ENCODE data around the gene FBXL15. TPM values are rescaled to one million over a fixed set of nuclear protein-coding genes. Genes with fewer than 3 reads are reported as not detected.

Gene FBXL15
- total and polyA plus RNA-seq, 2 experiments from 2014 or later = 18.5 to 36.1 TPM

DNA sequence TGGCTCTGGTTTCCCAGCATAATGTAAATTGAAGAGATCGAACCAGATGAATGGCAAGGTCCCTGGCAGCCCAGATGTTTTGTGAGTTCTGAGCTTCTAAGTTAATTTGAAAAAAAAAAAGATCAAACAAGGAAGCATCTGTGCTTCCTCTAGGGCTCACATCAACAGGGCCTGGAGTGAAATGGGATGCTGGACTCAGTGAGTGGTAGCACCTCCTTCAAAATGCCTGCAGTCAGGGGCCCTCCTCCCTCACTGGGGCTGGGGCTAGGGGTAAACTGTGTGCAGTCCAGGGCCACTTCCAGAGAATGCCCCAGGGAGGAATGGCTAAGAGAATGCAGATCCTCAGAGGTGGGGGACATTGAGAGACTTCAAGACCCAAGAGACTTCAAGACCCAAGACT is 17.7 kb downstream of the FBXL15 start (continued):
- TF ChIP-seq, protein P1, sequence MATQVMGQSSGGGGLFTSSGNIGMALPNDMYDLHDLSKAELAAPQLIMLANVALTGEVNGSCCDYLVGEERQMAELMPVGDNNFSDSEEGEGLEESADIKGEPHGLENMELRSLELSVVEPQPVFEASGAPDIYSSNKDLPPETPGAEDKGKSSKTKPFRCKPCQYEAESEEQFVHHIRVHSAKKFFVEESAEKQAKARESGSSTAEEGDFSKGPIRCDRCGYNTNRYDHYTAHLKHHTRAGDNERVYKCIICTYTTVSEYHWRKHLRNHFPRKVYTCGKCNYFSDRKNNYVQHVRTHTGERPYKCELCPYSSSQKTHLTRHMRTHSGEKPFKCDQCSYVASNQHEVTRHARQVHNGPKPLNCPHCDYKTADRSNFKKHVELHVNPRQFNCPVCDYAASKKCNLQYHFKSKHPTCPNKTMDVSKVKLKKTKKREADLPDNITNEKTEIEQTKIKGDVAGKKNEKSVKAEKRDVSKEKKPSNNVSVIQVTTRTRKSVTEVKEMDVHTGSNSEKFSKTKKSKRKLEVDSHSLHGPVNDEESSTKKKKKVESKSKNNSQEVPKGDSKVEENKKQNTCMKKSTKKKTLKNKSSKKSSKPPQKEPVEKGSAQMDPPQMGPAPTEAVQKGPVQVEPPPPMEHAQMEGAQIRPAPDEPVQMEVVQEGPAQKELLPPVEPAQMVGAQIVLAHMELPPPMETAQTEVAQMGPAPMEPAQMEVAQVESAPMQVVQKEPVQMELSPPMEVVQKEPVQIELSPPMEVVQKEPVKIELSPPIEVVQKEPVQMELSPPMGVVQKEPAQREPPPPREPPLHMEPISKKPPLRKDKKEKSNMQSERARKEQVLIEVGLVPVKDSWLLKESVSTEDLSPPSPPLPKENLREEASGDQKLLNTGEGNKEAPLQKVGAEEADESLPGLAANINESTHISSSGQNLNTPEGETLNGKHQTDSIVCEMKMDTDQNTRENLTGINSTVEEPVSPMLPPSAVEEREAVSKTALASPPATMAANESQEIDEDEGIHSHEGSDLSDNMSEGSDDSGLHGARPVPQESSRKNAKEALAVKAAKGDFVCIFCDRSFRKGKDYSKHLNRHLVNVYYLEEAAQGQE (IDR thresholded peaks at IDR 0.05; ENCODE audit: unreplicated experiment) = no peak
- TF ChIP-seq POLR2AphosphoS5 (IDR thresholded peaks at IDR 0.05; ENCODE audit: low read depth) (no peak), CREB1 (CRISPR knock-in tag; IDR thresholded peaks at IDR 0.05; ENCODE audit: low read depth) (no peak), EZH2 (IDR thresholded peaks at IDR 0.05; ENCODE audit: low read depth, unreplicated experiment) (no peak), ZNF331 (CRISPR knock-in tag; IDR thresholded peaks at IDR 0.05; ENCODE audit: low read depth) (no peak), ZNF114 (CRISPR knock-in tag; IDR thresholded peaks at IDR 0.05) (no peak)
- TF ChIP-seq, protein P2, sequence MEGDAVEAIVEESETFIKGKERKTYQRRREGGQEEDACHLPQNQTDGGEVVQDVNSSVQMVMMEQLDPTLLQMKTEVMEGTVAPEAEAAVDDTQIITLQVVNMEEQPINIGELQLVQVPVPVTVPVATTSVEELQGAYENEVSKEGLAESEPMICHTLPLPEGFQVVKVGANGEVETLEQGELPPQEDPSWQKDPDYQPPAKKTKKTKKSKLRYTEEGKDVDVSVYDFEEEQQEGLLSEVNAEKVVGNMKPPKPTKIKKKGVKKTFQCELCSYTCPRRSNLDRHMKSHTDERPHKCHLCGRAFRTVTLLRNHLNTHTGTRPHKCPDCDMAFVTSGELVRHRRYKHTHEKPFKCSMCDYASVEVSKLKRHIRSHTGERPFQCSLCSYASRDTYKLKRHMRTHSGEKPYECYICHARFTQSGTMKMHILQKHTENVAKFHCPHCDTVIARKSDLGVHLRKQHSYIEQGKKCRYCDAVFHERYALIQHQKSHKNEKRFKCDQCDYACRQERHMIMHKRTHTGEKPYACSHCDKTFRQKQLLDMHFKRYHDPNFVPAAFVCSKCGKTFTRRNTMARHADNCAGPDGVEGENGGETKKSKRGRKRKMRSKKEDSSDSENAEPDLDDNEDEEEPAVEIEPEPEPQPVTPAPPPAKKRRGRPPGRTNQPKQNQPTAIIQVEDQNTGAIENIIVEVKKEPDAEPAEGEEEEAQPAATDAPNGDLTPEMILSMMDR (conservative IDR thresholded peaks at IDR 0.05; ENCODE audit: low read depth in 2 of 2) = no peak

DNA sequence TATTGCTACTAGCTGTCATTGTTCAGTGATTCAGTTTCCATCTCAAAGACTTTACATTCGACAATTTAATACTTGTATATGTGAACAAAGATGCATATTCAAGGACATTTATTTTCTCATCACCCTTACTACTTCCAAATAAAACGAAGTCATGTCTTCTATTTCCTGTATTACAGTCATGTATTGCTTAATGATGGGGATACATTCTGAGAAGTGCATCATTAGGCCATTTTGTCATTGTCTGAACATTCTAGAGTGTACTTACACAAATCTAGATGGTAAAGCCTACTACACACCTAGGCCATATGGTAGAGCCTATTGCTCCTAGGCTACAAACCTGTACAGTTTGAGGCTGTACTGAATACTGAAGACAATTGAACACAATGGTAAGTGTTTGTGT is 24.2 kb downstream of the FBXL15 start:
- no peak overlapping the region for H3K27ac ChIP-seq (ENCODE audit: low read depth)
- no peaks in the 10 kb centered on the region for H3K9me3 Mint-ChIP-seq
- no peaks in the 10 kb centered on the region for H3K36me3 ChIP-seq (ENCODE audit: insufficient read depth)
- no peak overlapping the region for H3K4me3 ChIP-seq
- no peak overlapping the region for H3K27ac Mint-ChIP-seq
- H2AFZ ChIP-seq = no peak overlapping the region
- H3K9me2 ChIP-seq (ENCODE audit: insufficient read depth) = no peaks in the 10 kb centered on the region
- peaks cover 6% of the 10 kb centered on the region; the same call in 1 of the 2 replicates for H3F3A ChIP-seq (replicated peaks; ENCODE audit: low read depth)
- H3K27me3 ChIP-seq (ENCODE audit: insufficient read depth) = no peaks in the 10 kb centered on the region
- peaks cover 4% of the 10 kb centered on the region for H3K27me3 Mint-ChIP-seq (ENCODE audit: insufficient read depth, low read depth, poor library complexity)
- no peak overlapping the region for H3K4me3 Mint-ChIP-seq
- TF ChIP-seq, protein P2 (conservative IDR thresholded peaks at IDR 0.05; ENCODE audit: low read depth in 2 of 2) = no peak
- TF ChIP-seq, protein P3, sequence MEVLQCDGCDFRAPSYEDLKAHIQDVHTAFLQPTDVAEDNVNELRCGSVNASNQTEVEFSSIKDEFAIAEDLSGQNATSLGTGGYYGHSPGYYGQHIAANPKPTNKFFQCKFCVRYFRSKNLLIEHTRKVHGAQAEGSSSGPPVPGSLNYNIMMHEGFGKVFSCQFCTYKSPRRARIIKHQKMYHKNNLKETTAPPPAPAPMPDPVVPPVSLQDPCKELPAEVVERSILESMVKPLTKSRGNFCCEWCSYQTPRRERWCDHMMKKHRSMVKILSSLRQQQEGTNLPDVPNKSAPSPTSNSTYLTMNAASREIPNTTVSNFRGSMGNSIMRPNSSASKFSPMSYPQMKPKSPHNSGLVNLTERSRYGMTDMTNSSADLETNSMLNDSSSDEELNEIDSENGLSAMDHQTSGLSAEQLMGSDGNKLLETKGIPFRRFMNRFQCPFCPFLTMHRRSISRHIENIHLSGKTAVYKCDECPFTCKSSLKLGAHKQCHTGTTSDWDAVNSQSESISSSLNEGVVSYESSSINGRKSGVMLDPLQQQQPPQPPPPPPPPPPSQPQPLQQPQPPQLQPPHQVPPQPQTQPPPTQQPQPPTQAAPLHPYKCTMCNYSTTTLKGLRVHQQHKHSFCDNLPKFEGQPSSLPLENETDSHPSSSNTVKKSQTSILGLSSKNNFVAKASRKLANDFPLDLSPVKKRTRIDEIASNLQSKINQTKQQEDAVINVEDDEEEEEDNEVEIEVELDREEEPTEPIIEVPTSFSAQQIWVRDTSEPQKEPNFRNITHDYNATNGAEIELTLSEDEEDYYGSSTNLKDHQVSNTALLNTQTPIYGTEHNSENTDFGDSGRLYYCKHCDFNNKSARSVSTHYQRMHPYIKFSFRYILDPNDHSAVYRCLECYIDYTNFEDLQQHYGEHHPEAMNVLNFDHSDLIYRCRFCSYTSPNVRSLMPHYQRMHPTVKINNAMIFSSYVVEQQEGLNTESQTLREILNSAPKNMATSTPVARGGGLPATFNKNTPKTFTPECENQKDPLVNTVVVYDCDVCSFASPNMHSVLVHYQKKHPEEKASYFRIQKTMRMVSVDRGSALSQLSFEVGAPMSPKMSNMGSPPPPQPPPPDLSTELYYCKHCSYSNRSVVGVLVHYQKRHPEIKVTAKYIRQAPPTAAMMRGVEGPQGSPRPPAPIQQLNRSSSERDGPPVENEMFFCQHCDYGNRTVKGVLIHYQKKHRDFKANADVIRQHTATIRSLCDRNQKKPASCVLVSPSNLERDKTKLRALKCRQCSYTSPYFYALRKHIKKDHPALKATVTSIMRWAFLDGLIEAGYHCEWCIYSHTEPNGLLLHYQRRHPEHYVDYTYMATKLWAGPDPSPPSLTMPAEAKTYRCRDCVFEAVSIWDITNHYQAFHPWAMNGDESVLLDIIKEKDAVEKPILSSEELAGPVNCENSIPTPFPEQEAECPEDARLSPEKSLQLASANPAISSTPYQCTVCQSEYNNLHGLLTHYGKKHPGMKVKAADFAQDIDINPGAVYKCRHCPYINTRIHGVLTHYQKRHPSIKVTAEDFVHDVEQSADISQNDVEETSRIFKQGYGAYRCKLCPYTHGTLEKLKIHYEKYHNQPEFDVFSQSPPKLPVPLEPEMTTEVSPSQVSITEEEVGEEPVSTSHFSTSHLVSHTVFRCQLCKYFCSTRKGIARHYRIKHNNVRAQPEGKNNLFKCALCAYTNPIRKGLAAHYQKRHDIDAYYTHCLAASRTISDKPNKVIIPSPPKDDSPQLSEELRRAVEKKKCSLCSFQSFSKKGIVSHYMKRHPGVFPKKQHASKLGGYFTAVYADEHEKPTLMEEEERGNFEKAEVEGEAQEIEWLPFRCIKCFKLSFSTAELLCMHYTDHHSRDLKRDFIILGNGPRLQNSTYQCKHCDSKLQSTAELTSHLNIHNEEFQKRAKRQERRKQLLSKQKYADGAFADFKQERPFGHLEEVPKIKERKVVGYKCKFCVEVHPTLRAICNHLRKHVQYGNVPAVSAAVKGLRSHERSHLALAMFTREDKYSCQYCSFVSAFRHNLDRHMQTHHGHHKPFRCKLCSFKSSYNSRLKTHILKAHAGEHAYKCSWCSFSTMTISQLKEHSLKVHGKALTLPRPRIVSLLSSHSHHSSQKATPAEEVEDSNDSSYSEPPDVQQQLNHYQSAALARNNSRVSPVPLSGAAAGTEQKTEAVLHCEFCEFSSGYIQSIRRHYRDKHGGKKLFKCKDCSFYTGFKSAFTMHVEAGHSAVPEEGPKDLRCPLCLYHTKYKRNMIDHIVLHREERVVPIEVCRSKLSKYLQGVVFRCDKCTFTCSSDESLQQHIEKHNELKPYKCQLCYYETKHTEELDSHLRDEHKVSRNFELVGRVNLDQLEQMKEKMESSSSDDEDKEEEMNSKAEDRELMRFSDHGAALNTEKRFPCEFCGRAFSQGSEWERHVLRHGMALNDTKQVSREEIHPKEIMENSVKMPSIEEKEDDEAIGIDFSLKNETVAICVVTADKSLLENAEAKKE (CRISPR knock-in tag; IDR thresholded peaks at IDR 0.05) = no peak
- TF ChIP-seq STAT1 (IDR thresholded peaks at IDR 0.05; ENCODE audit: unreplicated experiment) (no peak), POLR2AphosphoS5 (IDR thresholded peaks at IDR 0.05; ENCODE audit: low read depth) (no peak), JUNB (IDR thresholded peaks at IDR 0.05; ENCODE audit: unreplicated experiment) (no peak)
- H3K4me1 ChIP-seq (ENCODE audit: insufficient read depth) = peaks cover 11% of the 10 kb centered on the region; the same call in 1 of the 2 replicates
- no peak for ATAC-seq
- H3K4me2 ChIP-seq = no peak overlapping the region
- H3K36me3 Mint-ChIP-seq (ENCODE audit: low read depth) = no peaks in the 10 kb centered on the region
- H4K20me1 ChIP-seq (replicated peaks; ENCODE audit: insufficient read depth) = no peaks in the 10 kb centered on the region
- DNase-seq (ENCODE audit: low spot score) = no peak
- no peaks in the 10 kb centered on the region for H3K79me2 ChIP-seq (replicated peaks; ENCODE audit: insufficient read depth)
- peaks cover 8% of the 10 kb centered on the region for H3K4me1 Mint-ChIP-seq
